GM15510 (cell line): ENCODE measurements around the gene IRX4.

ENCODE experiments used
- POLR2A ChIP-seq: IDR thresholded peaks from 3 replicates; pipeline ENCODE4 v1.6.1; 2011; ENCODE audit warnings: borderline replicate concordance; ENCODE audit not compliant: insufficient read length; ENCODE audit errors: extremely low read depth

IRX4 gene

DNA sequence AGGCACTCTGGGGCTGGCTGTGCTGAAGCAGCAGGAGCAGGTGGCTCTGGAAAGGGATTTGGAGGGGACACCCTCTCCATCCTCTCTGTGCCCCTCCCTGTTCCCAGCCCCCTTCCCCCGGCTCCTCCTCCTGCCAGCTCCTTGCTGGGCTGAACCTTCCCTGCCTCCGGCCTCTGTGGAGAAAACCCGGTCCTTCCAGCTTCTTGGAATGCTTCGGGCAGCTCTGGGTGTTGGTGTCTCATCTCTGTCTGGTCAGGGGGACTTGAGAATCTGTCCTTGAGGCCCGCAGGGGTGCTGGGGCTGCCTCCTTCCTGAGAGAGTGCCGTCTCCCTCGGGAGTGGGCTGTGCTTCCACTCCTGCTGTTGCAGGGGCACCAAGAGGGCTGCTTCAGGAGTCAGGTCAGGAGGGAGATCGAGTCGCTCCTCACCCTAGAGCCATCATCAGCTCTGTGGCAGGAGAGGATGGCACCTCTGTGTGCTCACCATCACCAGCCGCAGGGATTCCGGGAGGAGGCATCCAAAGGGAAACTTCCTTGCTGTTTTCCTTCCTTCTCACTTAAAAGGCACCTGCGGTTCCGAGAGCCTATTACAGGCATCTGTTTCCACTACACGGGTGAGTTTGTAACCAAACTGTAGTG lies 50.9 kb downstream of the IRX4 start:
- TF ChIP-seq POLR2A, result no peak

GRCh38 chr5:1831257-1831656 lies 51.5 kb downstream of the IRX4 start:
- TF ChIP-seq POLR2A, result no peak

DNA sequence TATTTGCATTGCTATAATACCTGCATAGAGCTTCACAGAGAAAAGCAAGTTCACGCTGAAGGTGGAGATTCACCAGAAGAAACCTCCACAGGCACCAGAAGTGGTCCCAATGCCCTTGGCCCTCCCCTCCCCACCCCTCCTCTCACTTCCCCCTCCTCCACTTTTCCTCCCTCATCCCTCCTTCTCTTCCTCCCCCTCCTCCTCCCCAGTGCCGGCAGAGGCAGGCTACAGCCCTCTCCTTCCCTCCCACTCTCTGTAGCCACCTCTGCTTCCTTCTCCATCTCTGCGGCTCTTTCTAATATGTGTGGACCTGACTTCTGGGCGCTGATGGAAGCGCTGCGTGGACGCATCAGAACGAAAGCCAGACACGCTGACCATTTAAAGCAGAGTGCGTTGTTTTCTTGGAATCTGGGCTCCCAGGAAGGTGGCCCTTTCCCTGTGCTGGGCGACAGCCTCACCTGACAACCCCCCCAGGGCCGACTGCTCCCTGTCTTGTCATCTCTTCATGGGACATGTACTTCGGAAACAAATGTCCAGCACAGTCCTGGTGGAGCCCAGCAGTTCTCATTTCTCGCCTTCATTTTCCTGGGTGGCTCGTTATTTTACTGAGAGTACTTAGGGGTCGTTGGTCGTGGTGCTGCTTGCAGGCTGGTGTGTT lies 52.0 kb downstream of the IRX4 start:
- TF ChIP-seq POLR2A, result no peak

DNA sequence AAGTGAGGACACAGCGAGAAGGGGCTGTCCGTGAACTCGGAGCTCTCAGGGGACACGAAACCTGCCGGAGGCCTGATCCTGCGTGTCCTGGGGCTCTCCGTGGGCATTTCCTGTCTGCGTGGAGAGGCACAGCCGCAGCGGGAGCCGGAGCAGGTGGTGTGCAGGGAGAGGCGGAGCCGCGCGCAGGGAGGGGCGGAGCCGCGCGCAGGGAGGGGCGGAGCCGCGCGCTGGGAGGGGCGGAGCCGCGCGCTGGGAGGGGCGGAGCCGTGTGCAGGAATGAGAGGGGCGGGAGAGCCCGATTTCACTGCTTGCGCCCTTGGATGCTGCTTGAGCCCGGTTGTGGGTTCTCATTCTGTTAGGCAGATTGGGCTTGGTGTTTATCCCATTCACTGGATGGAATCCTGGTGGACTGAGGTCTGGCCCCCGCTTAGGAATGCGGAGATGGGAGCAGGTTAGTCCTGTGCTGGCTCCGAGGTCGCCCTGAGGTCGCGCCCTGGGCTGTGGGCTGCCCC lies 54.8 kb downstream of the IRX4 start:
- TF ChIP-seq POLR2A, result no peak
